ENCODE data around the gene LHPP.

DNA sequence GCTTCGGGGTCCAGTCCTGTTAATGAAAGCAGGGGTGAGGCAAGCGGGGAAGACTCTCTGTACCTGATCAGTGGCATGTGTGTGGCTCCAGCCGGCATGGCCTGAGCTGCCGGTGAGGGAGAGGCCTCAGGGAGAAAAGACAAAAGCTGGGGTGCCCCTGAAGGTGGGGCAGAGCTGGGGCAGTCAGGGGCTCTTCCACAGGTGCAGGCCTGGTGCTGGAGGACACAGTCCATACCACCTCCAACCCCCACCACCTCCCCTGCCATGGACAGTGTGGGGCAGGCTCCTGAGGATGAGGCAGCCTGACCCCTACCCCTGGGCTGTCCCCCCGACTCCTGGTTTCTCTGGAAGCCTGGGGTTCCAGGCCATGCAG lies 129.5 kb downstream of the LHPP start:
- no peak for TF ChIP-seq EP300 (IDR thresholded peaks at IDR 0.05)
- TF ChIP-seq, protein P1, sequence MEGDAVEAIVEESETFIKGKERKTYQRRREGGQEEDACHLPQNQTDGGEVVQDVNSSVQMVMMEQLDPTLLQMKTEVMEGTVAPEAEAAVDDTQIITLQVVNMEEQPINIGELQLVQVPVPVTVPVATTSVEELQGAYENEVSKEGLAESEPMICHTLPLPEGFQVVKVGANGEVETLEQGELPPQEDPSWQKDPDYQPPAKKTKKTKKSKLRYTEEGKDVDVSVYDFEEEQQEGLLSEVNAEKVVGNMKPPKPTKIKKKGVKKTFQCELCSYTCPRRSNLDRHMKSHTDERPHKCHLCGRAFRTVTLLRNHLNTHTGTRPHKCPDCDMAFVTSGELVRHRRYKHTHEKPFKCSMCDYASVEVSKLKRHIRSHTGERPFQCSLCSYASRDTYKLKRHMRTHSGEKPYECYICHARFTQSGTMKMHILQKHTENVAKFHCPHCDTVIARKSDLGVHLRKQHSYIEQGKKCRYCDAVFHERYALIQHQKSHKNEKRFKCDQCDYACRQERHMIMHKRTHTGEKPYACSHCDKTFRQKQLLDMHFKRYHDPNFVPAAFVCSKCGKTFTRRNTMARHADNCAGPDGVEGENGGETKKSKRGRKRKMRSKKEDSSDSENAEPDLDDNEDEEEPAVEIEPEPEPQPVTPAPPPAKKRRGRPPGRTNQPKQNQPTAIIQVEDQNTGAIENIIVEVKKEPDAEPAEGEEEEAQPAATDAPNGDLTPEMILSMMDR (IDR thresholded peaks at IDR 0.05) = no peak
- no peak for TF ChIP-seq MYC (IDR thresholded peaks at IDR 0.05; ENCODE audit: borderline replicate concordance, low read length)
- no peak for TF ChIP-seq CHD2 (IDR thresholded peaks at IDR 0.05; ENCODE audit: low read length, partially characterized antibody)
- TF ChIP-seq, protein P2, sequence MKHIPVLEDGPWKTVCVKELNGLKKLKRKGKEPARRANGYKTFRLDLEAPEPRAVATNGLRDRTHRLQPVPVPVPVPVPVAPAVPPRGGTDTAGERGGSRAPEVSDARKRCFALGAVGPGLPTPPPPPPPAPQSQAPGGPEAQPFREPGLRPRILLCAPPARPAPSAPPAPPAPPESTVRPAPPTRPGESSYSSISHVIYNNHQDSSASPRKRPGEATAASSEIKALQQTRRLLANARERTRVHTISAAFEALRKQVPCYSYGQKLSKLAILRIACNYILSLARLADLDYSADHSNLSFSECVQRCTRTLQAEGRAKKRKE (CRISPR knock-in tag; IDR thresholded peaks at IDR 0.05; ENCODE audit: low read depth) = no peak
